HTERT RPE-1 (cell line): ENCODE results near the gene DBN1.

ENCODE experiments used
- in situ Hi-C: fragments of 300-500 bp; cut with MboI; formaldehyde crosslinking; loops from 4 replicates; pipeline ENCODE4 v1.14.3; 2020; ENCODE audit warnings: low sequenced_read_pairs

Gene DBN1

DNA sequence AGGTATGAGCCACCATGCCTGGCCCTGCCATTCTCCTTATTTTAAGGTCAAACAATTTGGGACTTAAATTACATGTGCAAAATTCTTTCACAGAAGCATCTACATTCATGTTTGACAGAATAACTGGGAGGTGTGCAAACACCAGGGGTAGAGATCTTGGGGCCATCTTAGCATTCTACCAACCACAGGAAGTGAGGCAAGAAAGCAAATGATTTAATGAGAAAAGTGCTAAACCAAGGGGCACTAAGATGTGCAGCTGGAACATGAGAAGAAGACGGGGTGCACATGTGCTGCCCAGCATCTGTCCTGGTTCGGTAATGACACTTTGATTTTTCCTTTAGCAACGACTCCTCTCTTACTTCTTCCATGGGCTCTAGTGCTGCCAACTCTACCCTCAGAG, 62.9 kb downstream of the DBN1 start:
- in situ Hi-C loops, result no loop called here

DNA sequence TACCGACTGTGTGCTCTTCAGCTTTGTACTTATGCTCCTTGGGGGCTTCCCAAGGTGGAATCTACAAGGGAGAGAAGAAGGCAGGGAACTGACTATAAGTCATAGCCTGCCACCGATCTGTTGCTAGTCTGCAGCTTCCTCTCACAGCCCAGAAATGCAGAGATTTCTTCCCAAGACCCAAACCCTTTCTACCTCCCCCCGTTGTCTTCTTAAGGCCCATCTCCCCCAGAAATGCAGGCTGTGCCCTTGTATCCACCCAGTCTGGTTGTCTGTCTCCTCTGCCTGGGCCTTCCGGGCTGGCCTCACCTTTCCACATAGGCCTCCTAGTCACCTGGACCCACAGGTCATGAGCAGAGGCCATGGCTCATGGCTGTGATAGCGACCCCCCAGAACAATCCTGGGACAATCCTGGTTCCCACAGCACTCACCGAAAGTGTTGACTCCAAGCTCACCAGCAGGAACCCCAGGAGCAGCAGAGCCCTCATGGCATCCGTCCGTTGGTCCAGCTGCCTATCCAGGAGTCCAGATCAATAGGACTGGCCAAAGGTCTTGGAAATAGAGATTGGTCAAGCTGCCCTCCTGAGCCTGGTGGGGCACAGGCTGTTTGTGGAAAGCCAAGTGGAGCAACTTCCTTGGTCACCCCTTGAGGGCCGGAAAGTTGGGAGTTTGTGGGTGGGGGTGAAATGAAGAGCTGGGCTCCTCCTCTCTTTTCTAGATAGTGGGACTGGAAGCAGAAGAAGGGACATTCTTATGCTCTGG, 64.2 kb downstream of the DBN1 start, which contains the start of gene F12:
Gene F12, minus strand, starts transcription at position 522 of the 759 bp plus-strand sequence. Its CDS starts 37 bp downstream, at position 485.
- in situ Hi-C loops, result no loop called here
